ENCODE measurements around the gene CCBE1.

Gene CCBE1

DNA sequence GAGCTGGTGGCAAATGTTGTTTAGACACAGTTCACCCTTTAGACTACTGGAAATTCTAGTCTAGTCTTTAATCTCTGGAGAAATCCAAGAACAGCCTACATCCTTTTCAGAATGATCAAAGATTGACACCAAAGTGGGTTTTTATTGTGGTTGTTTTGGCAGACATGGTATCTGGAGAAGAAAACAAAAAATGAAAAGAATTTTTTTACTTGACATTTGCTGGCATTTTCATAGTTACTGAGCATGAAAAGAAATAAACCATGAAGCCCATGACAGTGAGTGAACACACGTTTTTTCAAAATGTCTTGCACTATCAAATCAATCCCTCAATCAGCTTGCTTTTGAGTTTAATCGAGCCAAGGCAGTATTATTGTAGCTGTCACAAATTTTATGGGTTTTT is 125.3 kb downstream of the CCBE1 start:
- DNase-seq, result no peak

DNA sequence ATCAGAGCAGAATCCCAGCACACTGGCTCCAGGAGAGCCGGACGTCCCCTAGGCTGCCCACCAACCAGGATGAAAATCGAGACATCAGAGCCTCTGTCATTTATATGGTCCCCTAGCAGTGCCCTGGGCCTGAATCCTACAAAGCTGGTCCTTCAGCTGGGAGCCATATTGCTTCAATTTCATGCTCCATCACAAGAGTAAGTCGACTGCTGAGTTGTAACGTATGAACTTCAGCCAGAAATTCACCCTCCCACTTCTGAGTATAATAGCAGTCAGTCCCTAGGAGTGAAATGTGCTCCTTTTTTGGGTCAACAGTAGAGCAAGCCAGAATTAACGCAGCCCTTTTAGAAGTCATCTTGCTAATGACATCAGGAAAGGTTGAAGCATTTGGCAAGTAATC is 126.4 kb downstream of the CCBE1 start:
- no peak for DNase-seq

DNA sequence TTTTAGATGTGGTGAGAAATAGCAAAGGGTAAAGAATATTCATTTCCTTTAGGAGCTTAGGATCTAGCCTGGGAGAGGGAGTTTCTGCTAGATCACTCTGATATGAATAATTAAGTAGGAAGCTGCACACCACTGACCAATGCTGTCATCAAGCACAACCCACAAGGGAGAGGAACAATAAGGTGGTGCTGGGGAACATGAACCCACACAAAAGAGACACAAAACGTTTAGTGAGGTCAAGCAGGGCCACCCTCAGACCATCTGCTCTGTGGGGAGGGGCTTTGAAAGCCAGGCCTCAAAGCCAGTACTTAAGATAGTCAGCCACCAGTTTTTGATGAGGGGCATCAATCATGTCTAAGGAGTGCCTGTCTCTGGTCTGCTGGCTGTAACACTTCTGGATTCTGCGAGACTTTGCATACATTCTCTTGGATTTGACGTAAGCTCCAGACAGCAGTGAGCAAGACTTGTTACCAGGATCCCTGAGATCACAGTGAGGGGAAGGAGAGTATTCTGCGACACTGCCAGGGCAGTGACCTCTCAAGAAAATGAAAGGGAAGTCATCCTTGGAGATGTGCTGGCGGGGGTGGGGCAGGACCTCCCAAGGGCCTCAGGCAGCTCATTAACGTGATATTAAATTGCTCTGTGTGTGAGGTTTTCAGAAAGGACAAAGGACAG is 127.0 kb downstream of the CCBE1 start:
- no peak for DNase-seq

DNA sequence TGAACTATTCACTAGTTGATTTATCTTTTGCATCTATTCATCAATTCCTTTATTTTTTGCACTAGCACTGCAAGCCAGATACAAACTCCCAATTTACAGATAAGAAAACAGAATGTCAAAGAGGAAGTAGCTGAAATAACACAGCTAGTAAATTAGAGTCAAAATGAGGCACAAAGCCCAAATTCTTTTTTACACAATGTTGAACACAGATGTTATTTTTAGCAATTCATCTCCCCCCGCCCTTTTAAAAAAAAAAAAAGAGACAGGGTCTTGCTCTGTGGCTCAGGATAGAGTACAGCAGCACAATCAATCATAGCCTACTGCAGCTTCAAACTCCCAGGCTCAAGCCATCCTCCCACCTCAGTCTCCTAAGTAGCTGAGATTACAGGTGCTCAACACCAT is 127.8 kb downstream of the CCBE1 start:
- DNase-seq, result no peak

DNA sequence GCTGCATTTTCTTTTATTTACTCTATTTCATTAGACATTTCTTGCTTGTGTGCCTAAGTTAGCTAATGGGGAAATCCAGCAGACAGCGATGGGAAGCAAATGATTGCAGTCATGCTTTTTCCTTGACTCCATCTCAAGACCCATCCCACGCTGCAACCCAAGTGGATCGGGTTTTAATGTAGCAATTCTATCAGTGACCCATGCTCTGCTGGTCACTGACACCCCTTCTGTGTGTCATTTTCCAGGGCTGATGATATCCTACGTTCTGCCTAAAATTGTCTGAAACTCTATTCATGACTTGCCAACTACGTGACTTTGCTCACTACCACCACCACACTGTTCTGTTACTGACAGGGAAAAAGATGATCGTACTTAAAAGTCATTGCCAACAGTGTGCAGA is 129.8 kb downstream of the CCBE1 start:
- DNase-seq, result no peak

DNA sequence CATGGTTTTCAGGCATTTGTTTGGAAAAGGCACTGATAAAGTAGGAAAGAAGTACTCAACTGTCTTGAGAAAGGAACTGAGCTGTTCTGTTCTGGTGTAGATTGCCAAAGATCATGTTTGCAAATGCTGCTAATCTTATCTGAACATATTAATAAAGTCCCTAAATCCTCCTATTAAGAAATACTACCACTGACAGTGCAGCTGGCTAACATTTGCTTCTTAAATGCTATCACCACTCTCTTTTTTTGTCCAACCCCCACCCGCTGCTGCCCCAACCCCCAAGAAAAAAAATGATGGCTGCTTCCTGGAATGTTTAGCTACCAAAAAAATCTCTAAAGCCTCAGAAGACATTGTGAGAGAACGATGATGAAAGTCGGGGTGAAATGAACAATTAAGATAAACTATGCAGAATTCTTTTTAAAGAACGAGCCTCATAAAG is 130.7 kb downstream of the CCBE1 start:
- no peak for DNase-seq

DNA sequence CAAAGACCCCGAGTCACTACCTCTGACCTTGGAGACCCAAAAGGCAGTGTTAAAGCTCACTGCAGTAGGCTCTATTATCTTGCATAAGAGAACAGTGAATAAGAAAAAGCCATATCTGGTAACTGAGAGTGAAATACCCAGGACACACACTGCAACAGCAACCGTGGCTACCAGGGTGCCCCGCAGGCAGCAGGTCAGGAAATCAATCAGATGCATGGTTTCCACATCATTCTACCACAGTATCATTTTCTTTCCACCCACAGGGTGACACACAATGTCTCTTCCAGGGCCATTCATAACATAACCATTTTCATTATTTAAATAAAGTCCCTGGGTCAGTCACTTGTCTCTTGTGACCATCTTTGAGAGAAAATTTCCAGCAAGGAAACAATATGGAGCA is 131.3 kb downstream of the CCBE1 start:
- no peak for DNase-seq

DNA sequence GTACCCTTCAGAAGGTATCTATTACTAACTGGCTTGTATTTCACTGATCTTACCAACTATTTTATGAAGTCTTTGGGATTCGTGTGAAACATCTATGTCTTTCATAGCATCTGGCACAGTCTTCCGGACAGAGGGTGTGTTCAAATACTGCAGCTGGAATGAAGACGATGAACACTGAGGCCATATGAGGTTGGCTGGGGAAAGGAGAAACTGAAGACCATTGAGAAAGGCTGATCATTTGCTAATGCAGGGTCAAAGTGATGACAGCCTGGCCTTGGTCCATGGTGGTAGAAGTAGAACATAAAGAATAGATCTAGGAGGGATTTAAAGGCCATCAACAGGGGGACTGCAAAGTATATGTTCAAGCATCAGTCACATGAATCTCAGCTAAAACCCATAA is 132.7 kb downstream of the CCBE1 start:
- DNase-seq, result no peak

DNA sequence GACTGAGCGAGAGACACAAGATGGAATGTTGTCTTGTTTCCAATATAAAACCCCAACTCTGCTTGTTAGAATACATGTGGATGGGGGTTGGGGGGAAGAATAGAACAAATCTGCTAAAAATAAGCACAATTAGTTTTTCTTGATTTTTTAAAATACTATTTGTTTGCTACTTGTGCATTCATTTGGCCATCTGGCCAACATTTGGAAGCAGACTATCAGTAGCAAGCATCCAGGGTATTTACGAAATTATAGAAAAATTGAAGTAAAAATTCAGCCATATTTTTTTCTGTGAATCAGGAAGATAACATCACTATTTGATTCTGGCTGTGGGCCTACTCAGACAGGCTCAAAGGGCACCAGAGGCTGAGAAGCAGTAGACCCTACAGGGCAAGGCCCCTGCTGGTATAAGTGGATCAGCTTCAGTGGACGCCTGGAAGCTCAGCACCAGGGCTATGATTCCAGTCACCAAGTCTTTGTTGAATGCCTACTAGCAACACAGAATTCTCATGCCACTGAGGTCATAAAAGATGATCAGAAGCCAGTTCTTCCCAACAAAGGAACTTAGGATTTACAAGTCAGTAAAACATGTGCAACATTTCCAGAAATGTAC is 133.9 kb downstream of the CCBE1 start:
- DNase-seq, result no peak

DNA sequence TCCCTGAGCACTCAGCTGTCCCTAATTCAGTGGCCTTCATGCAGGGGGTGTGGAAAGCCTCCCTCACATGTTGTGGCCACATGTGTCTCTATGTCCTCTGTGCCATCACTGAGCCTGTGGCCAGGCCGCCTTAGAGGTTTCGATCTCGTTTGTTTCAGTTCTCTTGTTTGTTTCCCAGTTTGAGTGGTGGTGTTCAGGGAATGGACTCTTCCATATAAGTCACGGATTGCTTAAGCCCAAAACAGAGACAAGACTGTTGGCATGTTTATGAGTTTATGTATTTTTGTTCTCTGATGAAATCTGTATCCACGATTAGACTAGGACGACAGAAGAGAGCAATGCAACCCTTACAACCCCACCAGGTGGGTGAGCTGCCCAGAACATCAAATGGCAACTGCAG is 134.5 kb downstream of the CCBE1 start:
- DNase-seq, result no peak

DNA sequence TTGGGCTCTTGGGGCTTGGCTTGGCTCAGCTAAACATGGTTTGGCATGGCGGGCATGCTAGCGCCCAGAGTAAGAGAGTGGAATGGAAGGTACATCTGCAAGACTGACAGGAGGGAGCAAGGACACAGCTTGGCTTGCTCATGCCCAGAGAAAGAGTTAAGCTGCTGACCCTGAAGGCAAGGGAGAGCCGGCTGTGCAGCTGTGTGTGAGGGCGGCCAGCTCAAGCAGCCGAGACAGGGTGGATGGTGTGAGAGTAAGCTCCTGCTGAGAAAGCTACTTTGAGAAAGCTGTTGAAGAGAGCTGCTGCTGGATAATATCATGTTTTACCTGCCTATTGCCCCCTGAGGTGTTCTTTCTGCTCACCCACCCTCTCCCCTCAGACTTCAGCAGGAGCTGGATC is 135.6 kb downstream of the CCBE1 start:
- no peak for DNase-seq

DNA sequence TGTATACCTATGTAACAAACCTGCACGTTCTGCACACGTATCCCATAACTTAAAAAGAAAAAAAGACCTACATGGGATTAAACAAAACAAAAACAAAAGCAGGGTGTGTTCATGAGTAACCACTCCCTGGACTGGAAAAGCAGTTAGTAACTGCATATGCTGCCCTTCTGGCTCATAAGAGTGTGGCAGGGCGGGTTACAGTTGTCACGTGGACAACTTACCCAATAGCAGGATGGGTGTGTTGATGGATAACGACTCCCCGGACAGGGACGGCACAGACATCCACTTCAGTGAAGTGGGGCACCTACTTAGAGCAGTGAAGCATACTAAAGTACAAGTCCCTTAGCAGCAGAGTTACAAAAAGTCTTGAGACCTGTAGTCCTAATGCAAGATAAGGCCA is 136.7 kb downstream of the CCBE1 start:
- no peak for DNase-seq

DNA sequence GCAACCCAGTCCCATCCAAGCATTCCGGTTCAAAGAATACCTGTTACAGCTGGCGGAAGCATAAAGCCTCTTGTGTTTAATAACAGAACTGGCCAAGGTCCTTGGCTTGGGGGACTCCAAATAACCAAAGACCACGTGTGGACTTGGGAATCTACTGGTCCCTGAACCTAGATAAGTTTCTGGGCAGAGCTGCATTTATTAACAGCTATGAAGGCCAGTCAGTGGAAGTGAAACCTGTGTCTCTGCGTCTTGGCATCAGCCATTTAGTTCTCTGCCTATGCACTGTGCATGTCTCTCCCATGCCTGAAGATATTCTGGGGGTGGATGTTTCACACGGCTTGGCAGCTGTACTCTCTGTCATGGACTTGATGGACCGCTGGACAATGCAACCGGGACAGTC is 137.7 kb downstream of the CCBE1 start:
- no peak for DNase-seq

DNA sequence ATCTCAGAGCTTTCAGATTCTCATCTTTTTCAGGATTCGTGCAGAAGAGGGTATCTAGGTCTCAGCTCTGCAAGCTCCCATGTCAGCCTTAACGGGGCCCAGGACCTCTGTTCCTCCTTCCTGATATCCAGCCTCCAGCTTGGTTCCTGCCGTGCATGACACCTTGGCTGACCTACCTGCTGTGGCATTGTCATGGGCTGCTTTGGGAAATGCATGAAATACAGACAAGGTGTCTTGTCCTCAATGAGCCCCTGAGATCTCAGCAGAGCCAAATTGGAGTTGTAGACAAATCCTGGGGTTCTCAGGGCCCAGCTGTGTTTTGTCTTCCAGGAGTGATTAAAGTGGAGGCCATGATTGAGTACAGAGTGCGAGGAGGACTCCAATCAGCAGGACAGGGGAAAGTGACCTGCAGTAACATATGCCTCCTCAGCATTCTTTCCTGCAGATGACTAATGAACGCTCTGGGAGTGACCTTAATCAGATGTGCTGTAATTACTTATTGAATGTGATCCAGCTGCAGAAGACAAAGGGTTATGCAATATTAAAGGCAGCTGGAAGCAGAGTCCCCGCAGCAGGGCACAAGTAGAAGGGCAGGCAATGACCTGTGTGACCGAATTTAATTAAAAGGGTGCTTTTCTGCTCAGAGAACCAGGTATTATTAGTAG is 141.1 kb downstream of the CCBE1 start:
- DNase-seq, result no peak

DNA sequence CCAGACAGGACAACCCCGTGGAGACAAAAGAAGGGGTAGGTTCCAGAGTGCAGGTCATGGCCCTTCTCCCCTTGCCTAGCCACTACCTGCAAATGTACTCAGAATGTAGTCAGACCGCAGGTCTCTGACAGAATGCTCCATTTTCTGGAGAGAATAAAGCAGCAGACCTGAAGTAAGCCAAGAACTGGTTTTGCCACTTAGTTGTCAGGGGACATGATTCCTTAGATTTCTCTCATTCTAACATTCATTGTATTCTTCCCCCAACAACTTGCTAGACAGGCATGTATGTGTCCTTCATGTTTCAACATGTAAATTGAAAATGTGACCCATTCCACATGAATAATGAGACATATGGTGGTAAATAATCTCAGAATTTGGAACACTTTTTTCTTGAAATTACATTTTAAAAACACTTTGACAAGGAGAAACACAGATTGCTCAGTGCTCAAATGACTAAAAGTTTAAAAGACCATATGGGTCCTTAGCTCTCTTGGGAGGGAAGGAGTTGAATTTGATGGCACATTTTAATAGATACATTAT is 142.4 kb downstream of the CCBE1 start:
- DNase-seq, result no peak

DNA sequence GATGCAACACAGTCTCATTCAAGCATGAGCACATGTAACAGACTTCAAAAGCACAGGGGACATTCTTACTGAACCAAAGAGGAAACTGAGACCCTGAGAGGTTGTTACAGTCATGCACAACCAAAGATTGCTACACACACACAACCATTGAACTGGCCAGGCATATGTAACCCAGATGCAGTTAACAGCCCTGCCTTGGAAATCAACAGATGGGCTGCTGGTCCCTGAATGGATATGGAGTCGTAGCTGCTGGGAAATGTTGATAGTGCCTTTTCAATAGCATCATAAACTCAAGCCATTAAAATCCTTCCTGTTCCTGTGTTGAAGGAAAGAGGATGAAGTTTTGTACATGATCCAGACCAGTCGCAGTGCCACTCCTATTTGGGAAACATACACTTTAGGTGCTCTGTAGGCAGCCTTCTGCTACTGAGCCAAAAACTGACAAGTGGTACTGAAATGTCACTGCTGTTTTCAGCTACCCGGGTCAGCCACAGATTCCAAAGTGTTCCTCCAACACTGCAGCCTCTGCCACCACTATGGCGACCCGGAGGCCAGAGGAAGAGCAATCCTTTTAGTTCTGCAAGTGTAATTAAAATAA is 143.9 kb downstream of the CCBE1 start:
- no peak for DNase-seq

DNA sequence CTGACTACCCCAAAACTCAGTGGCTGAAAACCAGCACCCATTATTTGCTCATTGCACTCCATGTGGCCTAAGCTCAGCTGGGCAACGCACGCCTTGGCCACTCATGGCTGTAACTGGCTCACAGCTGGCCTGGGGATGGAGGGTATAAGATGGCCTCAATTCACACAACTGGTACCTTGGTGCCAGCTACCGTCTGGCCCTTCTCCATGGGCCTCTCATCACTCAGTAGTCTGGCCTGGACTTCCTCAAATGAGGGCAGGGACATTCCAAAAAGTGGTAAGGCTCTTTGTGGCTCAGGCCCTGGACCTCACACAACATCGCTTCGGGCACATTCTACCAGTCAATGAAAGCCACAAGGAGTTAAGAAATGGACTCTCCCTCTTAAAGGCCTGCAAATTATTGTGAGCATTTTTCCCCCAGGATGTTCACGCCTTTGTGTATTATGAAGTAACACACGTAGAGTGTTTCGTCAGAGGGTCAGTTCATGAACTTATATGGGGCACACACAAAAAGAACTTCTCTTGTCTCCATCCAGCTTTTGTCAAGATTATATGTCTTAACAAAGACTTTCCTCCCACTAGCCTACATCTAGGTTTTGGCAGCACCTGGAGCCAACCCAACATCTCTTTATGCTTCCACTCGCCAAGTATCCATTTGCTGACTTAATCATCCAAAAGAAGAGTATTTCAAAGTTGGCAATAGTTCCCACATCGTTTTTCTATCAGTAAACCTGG is 145.2 kb downstream of the CCBE1 start:
- no peak for DNase-seq

DNA sequence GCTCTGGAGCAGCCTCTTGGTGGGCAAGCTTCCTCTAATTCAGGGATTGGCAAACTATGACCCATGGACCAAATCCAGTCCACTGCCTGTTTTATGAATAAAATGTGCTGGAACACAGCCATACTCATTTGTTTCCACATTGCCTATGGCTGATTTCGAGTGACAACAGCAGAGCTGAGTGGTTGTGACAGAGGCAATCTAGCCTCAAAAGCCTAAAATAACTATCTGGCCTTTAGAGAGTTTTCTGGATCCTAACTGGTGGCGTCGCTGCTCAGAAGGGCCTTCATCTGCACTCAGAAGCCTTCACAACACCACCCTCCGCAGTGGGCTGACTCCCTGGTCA is 147.1 kb downstream of the CCBE1 start:
- DNase-seq, result peak in 1 of 56 donors; percentile 38

DNA sequence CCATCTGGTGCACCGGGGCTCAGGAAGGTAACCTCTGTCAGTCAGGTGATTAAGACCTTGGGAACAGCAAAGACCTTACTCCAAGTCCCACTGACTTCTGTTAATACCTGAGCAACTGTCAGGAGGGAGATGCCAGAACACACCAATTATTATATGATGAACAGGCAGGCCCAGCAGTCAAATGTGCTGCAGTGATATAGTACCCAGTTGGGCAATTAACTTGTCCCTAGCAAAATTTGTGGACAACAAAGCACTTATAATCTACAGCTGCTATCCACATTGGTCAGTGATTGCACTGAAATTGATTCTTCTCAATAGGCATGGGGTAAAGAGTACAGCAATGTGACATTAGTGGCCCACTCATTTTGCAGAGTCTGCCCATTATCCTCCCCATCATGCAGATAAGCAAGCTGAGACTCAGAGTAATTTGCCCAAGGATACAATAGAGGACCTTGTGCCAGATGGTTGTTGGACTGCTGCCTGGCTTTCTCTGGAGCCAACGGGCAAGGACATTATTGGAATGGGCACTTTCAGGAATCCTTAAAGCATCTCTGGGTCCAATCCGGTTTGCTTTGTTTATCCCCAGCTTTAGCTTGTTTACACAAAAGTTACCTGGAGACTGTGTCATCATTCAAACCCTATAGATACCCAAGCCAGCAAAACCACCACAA is 147.6 kb downstream of the CCBE1 start:
- DNase-seq, result peak in 15 of 56 donors; percentile 3 to 47 (median 12)

DNA sequence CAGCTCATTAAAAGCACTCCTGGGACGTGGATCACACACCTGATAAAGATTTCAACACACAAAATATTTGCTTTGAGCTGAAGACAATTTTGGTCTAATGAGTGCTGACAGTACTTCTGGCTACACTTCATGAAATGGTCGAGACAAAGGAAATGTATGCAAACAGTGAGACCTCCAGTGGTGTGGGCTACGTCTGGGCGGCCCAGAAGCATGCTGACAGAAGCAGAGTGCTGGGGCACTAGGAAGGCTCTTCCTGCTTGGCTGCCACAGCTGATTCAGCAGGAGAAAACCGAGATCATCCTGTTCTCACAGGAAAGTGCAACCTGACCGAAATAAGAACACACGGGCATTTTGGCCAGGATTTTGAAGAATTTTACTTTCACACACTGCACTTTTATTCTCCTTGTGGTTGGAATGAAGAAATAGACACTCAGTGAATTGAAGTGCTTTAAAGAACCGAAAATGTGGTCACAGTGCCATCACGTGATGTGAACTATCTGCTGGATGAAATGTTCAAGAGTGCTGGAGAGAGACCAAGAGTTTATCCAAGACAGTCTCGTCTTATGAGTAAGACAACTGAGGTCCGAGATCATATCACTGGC is 149.5 kb downstream of the CCBE1 start:
- no peak for DNase-seq

DNA sequence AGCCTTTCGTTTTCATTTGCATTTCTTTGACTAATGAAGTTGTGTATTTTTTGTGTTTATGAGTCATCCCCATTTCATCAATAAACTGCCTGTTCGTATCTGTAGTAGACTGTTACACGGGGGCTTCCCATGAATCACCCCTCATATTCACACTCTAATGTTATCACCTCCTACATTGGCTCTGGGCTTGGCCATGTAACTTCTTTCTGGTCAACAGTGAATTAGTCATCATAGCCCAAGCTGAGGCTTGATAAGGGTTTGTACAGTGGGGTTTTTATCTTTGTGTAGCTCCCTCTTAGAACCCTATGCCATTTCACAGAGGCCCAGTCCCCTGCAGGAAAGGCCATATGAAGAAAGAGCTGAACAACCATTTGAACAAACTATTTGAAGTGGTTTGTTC is 151.0 kb downstream of the CCBE1 start:
- DNase-seq, result no peak

All from amygdala (tissue), 56 donors.